Spleen (tissue), 11 donors: ENCODE measurements around the gene BHLHE23. TPM values are rescaled to one million over a fixed set of nuclear protein-coding genes. Genes with fewer than 3 reads are reported as not detected.

ENCODE experiments used
- DNase-seq: peaks from one replicate; pipeline ENCODE4 v3.0.0-alpha.2; 2020
- H3K27ac ChIP-seq, 8 donors: fragments of 200-600 bp; sonication (generic) in 7 of 8; 1 replicate in 4 of 8; 2 replicates in 4 of 8; pipeline versions ENCODE4 v1.5.0 to v1.8.0; 2016 to 2021; ENCODE audit warnings: inconsistent platforms in 4 of 8, mild to moderate bottlenecking in 4 of 8, moderate library complexity in 1 of 8
- H3K27me3 ChIP-seq, 7 donors: fragments of 200-600 bp; sonication (generic) in 6 of 7; replicated peaks in 1 of 7; 1 replicate in 4 of 7; 2 replicates in 3 of 7; pipeline versions ENCODE4 v1.5.0 to v1.8.0; 2016 to 2021; ENCODE audit warnings: inconsistent platforms in 3 of 7, mild to moderate bottlenecking in 1 of 7
- H3K36me3 ChIP-seq, 6 donors: fragments of 200-600 bp; sonication (generic) in 5 of 6; 1 replicate in 4 of 6; 2 replicates in 2 of 6; pipeline versions ENCODE4 v1.5.0 to v1.8.0; 2016 to 2021; ENCODE audit warnings: inconsistent platforms in 2 of 6
- H3K4me1 ChIP-seq, 6 donors: fragments of 200-600 bp; sonication (generic) in 5 of 6; 1 replicate in 3 of 6; 2 replicates in 3 of 6; pipeline versions ENCODE4 v1.5.0 to v1.8.0; 2016 to 2021; ENCODE audit warnings: inconsistent platforms in 3 of 6
- H3K4me3 ChIP-seq, 8 donors: fragments of 200-600 bp; sonication (generic) in 7 of 8; 1 replicate in 4 of 8; 2 replicates in 4 of 8; pipeline versions ENCODE4 v1.5.0 to v1.8.0; 2016 to 2021; ENCODE audit warnings: inconsistent platforms in 4 of 8, mild to moderate bottlenecking in 4 of 8, moderate library complexity in 2 of 8
- H3K9me3 ChIP-seq, 8 donors: fragments of 200-600 bp; sonication (generic) in 7 of 8; 1 replicate in 4 of 8; 2 replicates in 4 of 8; pipeline versions ENCODE4 v1.5.0 to v1.8.0; 2016 to 2021; ENCODE audit warnings: inconsistent platforms in 4 of 8
- CTCF ChIP-seq, 11 experiments: fragments of 200-600 bp in 7 of 11; fragments of 450-650 bp in 4 of 11; sonication (generic) in 4 of 11; IDR thresholded peaks in 8 of 11; conservative IDR thresholded peaks in 3 of 11; 1 replicate in 7 of 11; 2 replicates in 4 of 11; pipeline versions ENCODE4 v1.4.0 to v1.8.0; 2016 to 2021; ENCODE audit warnings: antibody characterized with exemption in 11 of 11, inconsistent platforms in 4 of 11, mild to moderate bottlenecking in 1 of 11
- POLR2A ChIP-seq, 3 donors: fragments of 450-650 bp; IDR thresholded peaks; one replicate each; pipeline ENCODE4 v1.5.1; 2017; ENCODE audit warnings: antibody characterized with exemption in 3 of 3, mild to moderate bottlenecking in 1 of 3
- POLR2AphosphoS5 ChIP-seq, 3 donors: sonication (generic); formaldehyde crosslinking; IDR thresholded peaks; one replicate each; pipeline ENCODE4 v1.5.1; 2017; ENCODE audit warnings: antibody characterized with exemption in 3 of 3
- WGBS, 5 donors: extraction: QIAGEN DNeasy Blood & Tissue Kit in 3 of 5; methylation state at CpG; one replicate each; pipeline versions ENCODE4 v1.1.5 to v1.1.7; 2013 to 2018; 5-methylcytosine and 5-hydroxymethylcytosine counted together
- intact Hi-C: fragments of 100-400 bp; cut with DNase I; formaldehyde crosslinking; loops from one replicate; pipeline ENCODE4 v1.15.0; 2023; ENCODE audit warnings: low total_unique reads
- polyA plus RNA-seq, 3 donors: library from polyadenylated mRNA; stranded (reverse); fragments of 200-250 nt; gene quantifications; one replicate each; pipeline ENCODE4 v1.2.1, GENCODE V29; 2013
- total RNA-seq, 7 donors: library from RNA; depleted of rRNA in 3 of 7; stranded (reverse); fragments of >200 nt in 3 of 7; fragmentation: NEBNext Ultra II Directional in 4 of 7; extraction: Animal tissue kit (Norgen Biotek cat#: 25700) in 4 of 7; gene quantifications; one replicate each; pipeline versions ENCODE4 v1.1.0 to v1.2.1, GENCODE V29; 2016 to 2021
- donor health status: healthy with polysubstance abuse.
- donor health status: DM: no; HTN: no; CAD: no; lungs with moderate emphysema.
- donor health status: DM: no; HTN: no; CAD: no.
- donor health status: Bipolar disorder and iron deficiency.
- donor health status: healthy.
- donor health status: DM: no; HTN: no; CAD: no.
- donor health status: DM: yes; HTN: yes; CAD: no.

BHLHE23 gene
- total and polyA plus RNA-seq, 10 donors, result not detected

- 84 to 91% (median 86%) methylated on average over 6 of the region's 6 CpGs for WGBS, 5 donors
- intact Hi-C loops, result no loop called here
- Histone ChIP-seq H3K4me1 (no peaks in the 10 kb centered on the region), H3K4me3 (no peak overlapping the region), H3K36me3 (no peaks in the 10 kb centered on the region), H3K27ac (no peak overlapping the region), H3K9me3 (peaks cover 0 to 9% (median 0%) of the 10 kb centered on the region in 8 donors), H3K27me3 (peaks cover 0 to 73% (median 0%) of the 10 kb centered on the region in 7 donors)
- TF ChIP-seq CTCF (IDR thresholded peaks at IDR 0.05 in 8 of 11, conservative IDR thresholded peaks at IDR 0.05 in 3 of 11) (no peak), POLR2A (IDR thresholded peaks at IDR 0.05) (no peak), POLR2AphosphoS5 (IDR thresholded peaks at IDR 0.05) (no peak)
- no peak for DNase-seq
Observed at GRCh38 chr20:63049191-63049518, 42.4 kb upstream of the BHLHE23 start.

GRCh38 chr20:63048516-63049190 lies 41.9 kb upstream of the BHLHE23 start:
- WGBS, 5 donors, result 84 to 92% (median 88%) methylated on average over 11 to 12 of the region's 12 CpGs
- intact Hi-C loops, result no loop called here
- Histone ChIP-seq H3K36me3 (no peaks in the 10 kb centered on the region), H3K27me3 (peaks cover 0 to 73% (median 0%) of the 10 kb centered on the region in 7 donors), H3K9me3 (peaks cover 0 to 9% (median 0%) of the 10 kb centered on the region in 8 donors), H3K27ac (no peak overlapping the region), H3K4me1 (no peaks in the 10 kb centered on the region), H3K4me3 (no peak overlapping the region)
- peak; percentile 41 for DNase-seq
- TF ChIP-seq POLR2A (IDR thresholded peaks at IDR 0.05) (no peak), CTCF (IDR thresholded peaks at IDR 0.05 in 8 of 11, conservative IDR thresholded peaks at IDR 0.05 in 3 of 11) (no peak), POLR2AphosphoS5 (IDR thresholded peaks at IDR 0.05) (no peak)

- H3K27ac ChIP-seq, result no peak overlapping the region
- TF ChIP-seq POLR2A (IDR thresholded peaks at IDR 0.05), result no peak
- TF ChIP-seq POLR2AphosphoS5 (IDR thresholded peaks at IDR 0.05), result no peak
- no peak for TF ChIP-seq CTCF (IDR thresholded peaks at IDR 0.05 in 8 of 11, conservative IDR thresholded peaks at IDR 0.05 in 3 of 11)
- WGBS, 5 donors, result 82 to 95% (median 87%) methylated on average over 10 of the region's 10 CpGs
- peaks cover 0 to 73% (median 3%) of the 10 kb centered on the region in 7 donors for H3K27me3 ChIP-seq
- DNase-seq, result peak; percentile 41
- H3K4me1 ChIP-seq, result no peaks in the 10 kb centered on the region
- no peak overlapping the region for H3K4me3 ChIP-seq
- no peaks in the 10 kb centered on the region for H3K36me3 ChIP-seq
- intact Hi-C loops, result no loop called here
- peaks cover 0 to 9% (median 0%) of the 10 kb centered on the region in 8 donors for H3K9me3 ChIP-seq
Observed at GRCh38 chr20:63047946-63048345, 41.2 kb upstream of the BHLHE23 start.

- no peaks in the 10 kb centered on the region for H3K36me3 ChIP-seq
- intact Hi-C loops, result no loop called here
- H3K27ac ChIP-seq, result no peak overlapping the region
- no peaks in the 10 kb centered on the region for H3K4me1 ChIP-seq
- peak; percentile 3 for DNase-seq
- no peak for TF ChIP-seq POLR2AphosphoS5 (IDR thresholded peaks at IDR 0.05)
- no peak for TF ChIP-seq CTCF (IDR thresholded peaks at IDR 0.05 in 8 of 11, conservative IDR thresholded peaks at IDR 0.05 in 3 of 11)
- TF ChIP-seq POLR2A (IDR thresholded peaks at IDR 0.05), result no peak
- WGBS, 5 donors, result 90 to 96% (median 93%) methylated on average over 10 of the region's 10 CpGs
- peaks cover 0 to 9% (median 0%) of the 10 kb centered on the region in 8 donors for H3K9me3 ChIP-seq
- no peak overlapping the region for H3K4me3 ChIP-seq
- peaks cover 0 to 72% (median 3%) of the 10 kb centered on the region in 7 donors for H3K27me3 ChIP-seq
Observed at GRCh38 chr20:63047267-63047666, 40.5 kb upstream of the BHLHE23 start.
